ENCODE data around the gene MAGOH. TPM values are rescaled to one million over a fixed set of nuclear protein-coding genes. Genes with fewer than 3 reads are reported as not detected.
"Not testable (repeated sequence)": the region's sequence is repeated elsewhere in the genome, so short reads cannot be mapped to it uniquely, and the experiment has no call there.

The MAGOH gene
- total and polyA plus RNA-seq, 2 donors (not counting 1 experiment from before 2014, with no cell fraction given) = 10.8 to 45.6 TPM

DNA sequence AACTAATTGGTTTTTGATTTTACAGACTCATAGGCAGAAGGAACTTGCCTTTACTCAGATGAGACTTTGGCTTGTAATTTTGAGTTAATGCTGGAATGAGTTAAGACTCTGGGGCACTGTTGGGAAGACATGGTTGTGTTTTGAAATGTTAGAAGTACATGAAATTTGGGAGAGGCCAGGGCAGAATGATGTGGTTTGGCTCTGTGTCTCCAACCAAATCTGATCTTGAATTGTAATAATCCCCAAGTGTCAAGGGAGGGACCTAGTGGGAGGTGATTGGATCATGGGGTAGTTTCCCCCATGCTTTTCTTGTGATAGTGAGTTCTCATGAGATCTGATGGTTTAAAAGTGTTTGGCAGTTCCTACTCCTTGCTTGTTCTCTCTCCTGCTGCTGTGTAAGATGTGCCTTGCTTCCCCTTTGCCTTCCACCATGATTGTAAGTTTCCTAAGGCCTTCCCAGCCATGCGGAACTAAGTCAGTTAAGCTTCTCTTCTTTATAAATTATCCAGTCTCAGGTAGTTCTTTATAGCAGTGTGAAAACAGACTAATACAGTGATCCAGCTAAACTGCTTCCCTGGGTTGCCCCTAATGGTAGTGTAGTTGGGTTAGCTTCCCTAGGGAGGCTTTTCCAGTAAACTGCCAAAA, 31.5 kb downstream of the MAGOH start:
- TF ChIP-seq EZH2 (IDR thresholded peaks at IDR 0.05; ENCODE audit: borderline replicate concordance, insufficient read depth, low read depth, low read length, poor library complexity, severe bottlenecking) (no peak), CTCF (IDR thresholded peaks at IDR 0.05) (no peak)
- H3K36me3 ChIP-seq (replicated peaks in 1 of 2; ENCODE audit: control extremely low read depth in 1 of 2, control insufficient read depth in 1 of 2, extremely low read depth in 1 of 2, insufficient read depth in 2 of 2, low read length in 1 of 2) = peaks cover 6 to 87% of the 10 kb centered on the region in 2 experiments
- Mint-ChIP-seq H3K27ac (no peak overlapping the region), H3K9me3 (ENCODE audit: insufficient read depth) (peaks cover 5% of the 10 kb centered on the region), H3K4me1 (no peaks in the 10 kb centered on the region), H3K4me3 (no peak overlapping the region), H3K27me3 (no peaks in the 10 kb centered on the region)
- H3K4me1 ChIP-seq (ENCODE audit: control insufficient read depth in 2 of 2, insufficient read depth in 2 of 2, low read length in 2 of 2) = no peaks in the 10 kb centered on the region
- no peak overlapping the region for H3K4me3 ChIP-seq (ENCODE audit: control extremely low read depth in 1 of 5, extremely low read depth in 1 of 5, insufficient read depth in 1 of 5, low read depth in 2 of 5, low read length in 4 of 5)
- no CpG with 5 or more reads among the region's 1 CpG for WGBS (ENCODE audit: insufficient coverage)
- intact Hi-C loops (cut with micrococcal nuclease) = no loop called here
- H4K20me1 ChIP-seq (ENCODE audit: control insufficient read depth, insufficient read depth, low read length, poor library complexity, severe bottlenecking) = no peaks in the 10 kb centered on the region
- no peak overlapping the region for H3K4me2 ChIP-seq (replicated peaks; ENCODE audit: low read depth, low read length, poor library complexity, severe bottlenecking)
- ChIA-PET POLR2A (no interaction called here), CTCF (no interaction called here)
- H3K79me2 ChIP-seq (ENCODE audit: control insufficient read depth, insufficient read depth, low read length) = peaks cover 19% of the 10 kb centered on the region
- DNase-seq (no peak), ATAC-seq (ENCODE audit: low read depth) (no peak)
- no peak overlapping the region for H3K9ac ChIP-seq (ENCODE audit: low read length)
- H2AFZ ChIP-seq (ENCODE audit: insufficient read depth, low read depth, low read length, poor library complexity, severe bottlenecking) = no peak overlapping the region
- H3K27me3 ChIP-seq (replicated peaks in 1 of 4; ENCODE audit: control extremely low read depth in 1 of 4, control insufficient read depth in 3 of 4, insufficient read depth in 4 of 4, low read length in 3 of 4) = no peaks in the 10 kb centered on the region
- peaks cover 1 to 25% (median 20%) of the 10 kb centered on the region in 3 donors for H3K9me3 ChIP-seq (ENCODE audit: control extremely low read depth in 1 of 3, control insufficient read depth in 2 of 3, insufficient read depth in 1 of 3, low read length in 2 of 3)
- H3K27ac ChIP-seq (ENCODE audit: low read length in 2 of 2) = no peak overlapping the region

DNA sequence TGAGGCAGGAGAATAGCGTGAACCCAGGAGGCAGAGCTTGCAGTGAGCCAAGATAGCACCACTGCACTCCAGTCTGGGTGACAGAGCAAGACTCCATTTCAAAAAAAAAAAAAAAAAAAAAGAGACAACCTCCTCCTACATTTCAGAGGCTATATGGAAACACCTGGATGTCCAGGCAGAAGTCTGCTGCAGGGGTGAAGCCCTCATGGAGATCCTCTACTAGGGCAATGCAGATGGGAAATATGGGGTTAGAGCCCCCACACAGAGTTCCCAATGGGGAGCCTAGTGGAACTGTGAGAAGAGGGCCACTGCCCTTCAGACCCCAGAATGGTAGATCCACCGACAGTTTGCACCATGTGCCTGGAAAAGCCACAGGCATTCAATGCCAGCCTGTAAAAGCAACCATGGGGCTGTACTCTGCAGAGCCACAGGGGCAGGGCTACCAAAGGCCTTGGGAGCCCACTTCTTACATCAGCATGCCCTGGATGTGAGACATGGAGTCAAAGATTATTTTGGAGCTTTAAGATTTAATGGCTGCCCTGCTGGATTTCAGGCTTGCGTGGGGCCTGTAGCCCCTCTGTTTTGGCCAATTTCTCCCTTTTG, 32.1 kb downstream of the MAGOH start:
- not testable (repeated sequence) for H3K27me3 Mint-ChIP-seq, H3K27ac Mint-ChIP-seq
- WGBS (ENCODE audit: insufficient coverage) = 100% methylated on average over 2 of the region's 3 CpGs

DNA sequence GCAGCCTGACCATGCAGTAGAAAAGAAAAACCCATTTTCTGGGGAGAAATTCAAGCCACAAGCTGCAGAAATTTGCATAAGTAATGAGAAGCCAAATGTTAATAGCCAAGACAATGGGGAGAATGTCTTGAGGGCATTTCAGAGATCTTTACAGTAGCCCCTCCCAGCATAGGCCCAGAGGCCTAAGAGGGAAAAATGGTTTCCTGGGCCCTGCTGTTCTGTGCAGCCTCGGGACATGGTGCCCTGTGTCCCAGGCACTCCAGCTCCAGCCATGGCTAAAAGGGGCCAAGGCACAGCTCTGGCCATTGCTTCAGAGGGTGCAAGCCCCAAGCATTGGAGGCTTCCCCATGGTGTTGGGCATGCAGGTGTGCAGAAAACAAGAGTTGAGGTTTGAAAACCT, 32.8 kb downstream of the MAGOH start:
- Histone ChIP-seq H3K9me3 (ENCODE audit: control extremely low read depth in 1 of 3, control insufficient read depth in 2 of 3, insufficient read depth in 1 of 3, low read length in 2 of 3) (peaks cover 1 to 25% (median 20%) of the 10 kb centered on the region in 3 donors), H3K79me2 (ENCODE audit: control insufficient read depth, insufficient read depth, low read length) (peaks cover 24% of the 10 kb centered on the region), H3K36me3 (replicated peaks in 1 of 2; ENCODE audit: control extremely low read depth in 1 of 2, control insufficient read depth in 1 of 2, extremely low read depth in 1 of 2, insufficient read depth in 2 of 2, low read length in 1 of 2) (peaks cover 6 to 91% of the 10 kb centered on the region in 2 experiments)
- H3K4me3 Mint-ChIP-seq; H3K9me3 Mint-ChIP-seq (ENCODE audit: insufficient read depth); H3K27me3 Mint-ChIP-seq; ATAC-seq (ENCODE audit: low read depth); H3K4me1 Mint-ChIP-seq; H2AFZ ChIP-seq (ENCODE audit: insufficient read depth, low read depth, low read length, poor library complexity, severe bottlenecking); H3K27me3 ChIP-seq (replicated peaks in 1 of 4; ENCODE audit: control extremely low read depth in 1 of 4, control insufficient read depth in 3 of 4, insufficient read depth in 4 of 4, low read length in 3 of 4); DNase-seq; intact Hi-C loops (cut with micrococcal nuclease); H4K20me1 ChIP-seq (ENCODE audit: control insufficient read depth, insufficient read depth, low read length, poor library complexity, severe bottlenecking); H3K4me3 ChIP-seq (ENCODE audit: control extremely low read depth in 1 of 5, extremely low read depth in 1 of 5, insufficient read depth in 1 of 5, low read depth in 2 of 5, low read length in 4 of 5); CTCF ChIA-PET; POLR2A ChIA-PET; H3K27ac Mint-ChIP-seq; H3K27ac ChIP-seq (ENCODE audit: low read length in 2 of 2); H3K4me2 ChIP-seq (replicated peaks; ENCODE audit: low read depth, low read length, poor library complexity, severe bottlenecking); H3K9ac ChIP-seq (ENCODE audit: low read length); H3K4me1 ChIP-seq (ENCODE audit: control insufficient read depth in 2 of 2, insufficient read depth in 2 of 2, low read length in 2 of 2): not testable (repeated sequence)
- WGBS (ENCODE audit: insufficient coverage) = 100% methylated on average over 1 of the region's 1 CpG

More for the DNA sequence above, 32.1 kb downstream of the MAGOH start:
- ATAC-seq (ENCODE audit: low read depth); H3K4me2 ChIP-seq (replicated peaks; ENCODE audit: low read depth, low read length, poor library complexity, severe bottlenecking); H3K9ac ChIP-seq (ENCODE audit: low read length); H2AFZ ChIP-seq (ENCODE audit: insufficient read depth, low read depth, low read length, poor library complexity, severe bottlenecking); H3K27me3 ChIP-seq (replicated peaks in 1 of 4; ENCODE audit: control extremely low read depth in 1 of 4, control insufficient read depth in 3 of 4, insufficient read depth in 4 of 4, low read length in 3 of 4); H4K20me1 ChIP-seq (ENCODE audit: control insufficient read depth, insufficient read depth, low read length, poor library complexity, severe bottlenecking); H3K4me1 Mint-ChIP-seq; intact Hi-C loops (cut with micrococcal nuclease); H3K4me1 ChIP-seq (ENCODE audit: control insufficient read depth in 2 of 2, insufficient read depth in 2 of 2, low read length in 2 of 2); POLR2A ChIA-PET; H3K9me3 Mint-ChIP-seq (ENCODE audit: insufficient read depth); H3K27ac ChIP-seq (ENCODE audit: low read length in 2 of 2); CTCF ChIA-PET; H3K4me3 Mint-ChIP-seq; DNase-seq; H3K4me3 ChIP-seq (ENCODE audit: control extremely low read depth in 1 of 5, extremely low read depth in 1 of 5, insufficient read depth in 1 of 5, low read depth in 2 of 5, low read length in 4 of 5): not testable (repeated sequence)
- H3K79me2 ChIP-seq (ENCODE audit: control insufficient read depth, insufficient read depth, low read length) = peaks cover 19% of the 10 kb centered on the region
- H3K36me3 ChIP-seq (replicated peaks in 1 of 2; ENCODE audit: control extremely low read depth in 1 of 2, control insufficient read depth in 1 of 2, extremely low read depth in 1 of 2, insufficient read depth in 2 of 2, low read length in 1 of 2) = peaks cover 6 to 92% of the 10 kb centered on the region in 2 experiments
- H3K9me3 ChIP-seq (ENCODE audit: control extremely low read depth in 1 of 3, control insufficient read depth in 2 of 3, insufficient read depth in 1 of 3, low read length in 2 of 3) = peaks cover 1 to 25% (median 20%) of the 10 kb centered on the region in 3 donors
